GM12865 (cell line): ENCODE results near the gene B3GNT7.
"Not testable (repeated sequence)": the region's sequence is repeated elsewhere in the genome, so short reads cannot be mapped to it uniquely, and the experiment has no call there.

Experiments
- DNase-seq: peaks from one replicate; pipeline ENCODE4 v3.0.0; 2010; ENCODE audit warnings: low read depth
- H3K4me3 ChIP-seq: 2 replicates; pipeline ENCODE4 v1.5.1; 2011; ENCODE audit warnings: mild to moderate bottlenecking, low read depth, low read length, control low read depth
- CTCF ChIP-seq: IDR thresholded peaks from 2 replicates; pipeline ENCODE4 v1.5.1; 2011; ENCODE audit warnings: low read length, control low read depth, low read depth, inconsistent platforms; ENCODE audit not compliant: insufficient read depth; ENCODE audit errors: missing control alignments

The B3GNT7 gene

GRCh38 chr2:231397011-231397927 is 1.8 kb downstream of the B3GNT7 start:
- DNase-seq: peak; percentile 48
- H3K4me3 ChIP-seq: no peak overlapping the region
- TF ChIP-seq CTCF: no peak

GRCh38 chr2:231397928-231398294 is 2.4 kb downstream of the B3GNT7 start:
- TF ChIP-seq CTCF: no peak
- H3K4me3 ChIP-seq: no peak overlapping the region
- no peak for DNase-seq

GRCh38 chr2:231398585-231398984 is 3.1 kb downstream of the B3GNT7 start:
- no peak for TF ChIP-seq CTCF
- DNase-seq: no peak
- no peak overlapping the region for H3K4me3 ChIP-seq

GRCh38 chr2:231399046-231399852 is 3.7 kb downstream of the B3GNT7 start:
- H3K4me3 ChIP-seq: no peak overlapping the region

GRCh38 chr2:231399853-231400680 is 4.6 kb downstream of the B3GNT7 start:
- no peak for DNase-seq
- no peak overlapping the region for H3K4me3 ChIP-seq
- no peak for TF ChIP-seq CTCF

More at GRCh38 chr2:231399046-231399852, 3.7 kb downstream of the B3GNT7 start:
- TF ChIP-seq CTCF: no peak
- DNase-seq: no peak

- not testable (repeated sequence) for DNase-seq, H3K4me3 ChIP-seq
These were observed 5.2 kb downstream of the B3GNT7 start for GRCh38 chr2:231400681-231401080.

- H3K4me3 ChIP-seq, DNase-seq: not testable (repeated sequence)
These were observed 5.6 kb downstream of the B3GNT7 start for GRCh38 chr2:231401101-231401500.

GRCh38 chr2:231403421-231404182 is 8.1 kb downstream of the B3GNT7 start:
- not testable (repeated sequence) for H3K4me3 ChIP-seq
- peak; percentile 41 for DNase-seq

- not testable (repeated sequence) for H3K4me3 ChIP-seq, DNase-seq
These were observed 8.7 kb downstream of the B3GNT7 start for GRCh38 chr2:231404183-231404578.
